Measurements from ENCODE around the gene AGAP3. TPM values are rescaled to one million over a fixed set of nuclear protein-coding genes. Genes with fewer than 3 reads are reported as not detected.

The AGAP3 gene
- total and polyA plus RNA-seq, 7 donors: 27.7 to 89.7 (median 36.4) TPM

GRCh38 chr7:151161757-151162156 is 75.5 kb downstream of the AGAP3 start:
- DNase-seq: no peak
- no peaks in the 10 kb centered on the region for H3K36me3 ChIP-seq
- TF ChIP-seq POLR2A (IDR thresholded peaks at IDR 0.05) (no peak), EP300 (IDR thresholded peaks at IDR 0.05) (no peak), CTCF (IDR thresholded peaks at IDR 0.05) (no peak), POLR2AphosphoS5 (IDR thresholded peaks at IDR 0.05) (no peak)
- intact Hi-C loops (cut with DNase I): no loop called here
- no peaks in the 10 kb centered on the region for H3K9me3 ChIP-seq
- H3K27ac ChIP-seq: no peak overlapping the region
- H3K27me3 ChIP-seq: peaks cover 12 to 51% (median 21%) of the 10 kb centered on the region in 3 donors
- no peak overlapping the region for H3K4me3 ChIP-seq
- H3K4me1 ChIP-seq: peaks cover 0 to 4% (median 3%) of the 10 kb centered on the region in 4 donors
- 57 to 79% methylated on average over 1 of the region's 1 CpG for WGBS, 2 donors

DNA sequence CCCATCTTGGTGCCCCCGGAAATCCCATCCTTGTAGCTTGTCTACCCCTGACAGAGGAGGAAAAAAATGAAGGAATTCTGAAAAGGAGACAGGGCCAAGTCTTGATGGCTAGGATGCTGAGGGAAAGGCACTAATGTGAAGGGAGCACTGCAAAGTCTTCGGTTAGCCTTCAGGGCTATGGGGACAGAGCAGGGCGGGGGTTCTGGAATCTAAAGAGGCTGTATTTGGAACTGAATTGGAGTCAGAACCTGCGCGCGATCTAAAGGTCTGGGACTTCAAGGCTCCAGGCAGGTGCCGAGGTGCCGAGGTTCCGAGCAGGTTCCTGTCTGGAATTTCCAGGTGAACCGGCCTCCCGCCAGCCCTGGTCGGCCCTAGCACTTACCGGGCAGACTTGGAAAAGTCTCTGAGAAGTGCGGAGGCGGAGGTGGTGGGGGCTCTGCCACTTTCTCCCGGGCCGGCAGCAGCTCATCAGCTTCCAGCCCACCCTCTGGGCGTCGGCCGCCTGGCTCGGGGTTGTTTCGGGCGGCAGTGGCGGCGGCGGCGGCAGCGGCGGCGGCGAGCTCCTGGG is 80.4 kb downstream of the AGAP3 start:
- TF ChIP-seq POLR2AphosphoS5 (IDR thresholded peaks at IDR 0.05) (no peak), EP300 (IDR thresholded peaks at IDR 0.05) (no peak), POLR2A (IDR thresholded peaks at IDR 0.05) (no peak), CTCF (IDR thresholded peaks at IDR 0.05) (no peak)
- H3K9me3 ChIP-seq: no peaks in the 10 kb centered on the region
- no peak overlapping the region for H3K27ac ChIP-seq
- WGBS, 2 donors: 10 to 11% methylated on average over 31 of the region's 31 CpGs
- no peaks in the 10 kb centered on the region for H3K36me3 ChIP-seq
- H3K4me3 ChIP-seq: peak overlapping the region in 3 of 4 donors; percentile 37 to 55 (median 48)
- peaks cover 26 to 64% (median 45%) of the 10 kb centered on the region in 3 donors for H3K27me3 ChIP-seq
- H3K4me1 ChIP-seq: peaks cover 0 to 19% (median 17%) of the 10 kb centered on the region in 4 donors
- intact Hi-C loops (cut with DNase I): no loop called here
- DNase-seq: no peak

DNA sequence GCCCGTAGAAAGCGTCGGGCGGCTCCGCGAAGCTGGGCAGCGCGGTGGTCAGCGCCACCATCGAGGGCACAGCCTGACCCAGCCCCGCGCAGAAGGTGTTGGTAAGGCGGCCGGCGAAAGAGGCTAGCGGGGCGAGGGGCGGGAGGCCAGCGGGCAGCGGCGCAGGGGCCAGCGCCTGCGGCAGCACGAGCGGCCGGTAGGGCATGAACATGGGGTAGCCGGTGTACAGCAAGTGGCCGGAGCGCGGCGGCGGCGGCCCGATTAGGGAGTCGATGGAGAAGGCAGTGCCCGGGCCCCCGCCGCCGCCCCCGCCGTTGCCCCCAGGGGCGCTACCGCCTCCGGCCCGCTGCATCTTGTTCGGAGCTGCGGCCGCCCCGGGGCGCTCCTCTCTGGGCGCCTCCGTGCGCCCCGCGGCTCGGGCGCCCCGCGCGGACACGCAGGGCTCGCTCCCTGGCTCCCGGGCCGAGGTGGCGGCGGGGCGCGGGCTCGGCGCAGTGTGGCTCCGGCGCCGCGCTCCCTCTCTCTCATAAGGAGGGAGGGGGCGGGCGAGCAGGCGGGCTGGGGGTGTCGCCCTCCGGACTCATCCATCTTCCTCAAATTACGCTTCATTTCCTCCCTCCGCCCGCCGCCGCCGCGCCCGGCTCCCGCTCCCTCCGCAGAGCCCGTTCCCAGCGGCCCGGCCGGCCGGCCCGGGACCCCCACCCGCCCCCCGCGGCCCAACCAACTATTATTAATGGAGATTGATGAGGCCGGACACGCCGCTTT is 81.1 kb downstream of the AGAP3 start, which contains the start of gene GBX1:
Gene GBX1 (minus strand): TSS at position 498 of the 765 bp plus-strand sequence. CDS start 146 bp downstream, at position 352.
- no peak for DNase-seq
- intact Hi-C loops (cut with DNase I): no loop called here
- Histone ChIP-seq H3K27me3 (peaks cover 26 to 64% (median 45%) of the 10 kb centered on the region in 3 donors), H3K4me3 (peak within 1 kb of the TSS; percentile 7 to 55 (median 42)), H3K27ac (no peak within 1 kb of the TSS), H3K9me3 (no peaks in the 10 kb centered on the region), H3K36me3 (no peaks in the 10 kb centered on the region), H3K4me1 (peaks cover 0 to 19% (median 17%) of the 10 kb centered on the region in 4 donors)
- 1% methylated on average over 101 of the region's 101 CpGs for WGBS, 2 donors
- TF ChIP-seq POLR2A (IDR thresholded peaks at IDR 0.05) (no peak), POLR2AphosphoS5 (IDR thresholded peaks at IDR 0.05) (no peak), CTCF (IDR thresholded peaks at IDR 0.05) (no peak), EP300 (IDR thresholded peaks at IDR 0.05) (no peak)

GRCh38 chr7:151168003-151168786 is 81.9 kb downstream of the AGAP3 start:
- H3K27ac ChIP-seq: no peak overlapping the region
- H3K4me3 ChIP-seq: peak overlapping the region; percentile 7 to 55 (median 42)
- H3K36me3 ChIP-seq: no peaks in the 10 kb centered on the region
- no peak for DNase-seq
- 1 to 3% methylated on average over 52 of the region's 52 CpGs for WGBS, 2 donors
- no peaks in the 10 kb centered on the region for H3K9me3 ChIP-seq
- H3K4me1 ChIP-seq: peaks cover 0 to 19% (median 17%) of the 10 kb centered on the region in 4 donors
- TF ChIP-seq CTCF (IDR thresholded peaks at IDR 0.05): peak in 2 of 4 experiments; percentile 47 to 58
- TF ChIP-seq POLR2AphosphoS5 (IDR thresholded peaks at IDR 0.05): no peak
- intact Hi-C loops (cut with DNase I): no loop called here
- peaks cover 26 to 66% (median 41%) of the 10 kb centered on the region in 3 donors for H3K27me3 ChIP-seq
